Stomach (tissue), 4 donors: ENCODE data around the gene NLRP3.

ENCODE experiments used
- EP300 ChIP-seq: sonication (generic); formaldehyde crosslinking; IDR thresholded peaks from one replicate; pipeline ENCODE4 v1.6.1; 2017; ENCODE audit warnings: antibody characterized with exemption
- POLR2AphosphoS5 ChIP-seq, 3 donors: sonication (generic); formaldehyde crosslinking; IDR thresholded peaks; one replicate each; pipeline ENCODE4 v1.6.1; 2016; ENCODE audit warnings: antibody characterized with exemption in 3 of 3
- TF ChIP-seq, protein P1 (sequence below), 7 experiments: fragments of 450-650 bp in 4 of 7; fragments of 200-600 bp in 3 of 7; sonication (generic) in 3 of 7; IDR thresholded peaks; one replicate each; pipeline ENCODE4 v1.5.1; 2016 to 2019; ENCODE audit warnings: antibody characterized with exemption in 7 of 7, control low read depth in 2 of 7, mild to moderate bottlenecking in 1 of 7

- TF ChIP-seq, protein P1, sequence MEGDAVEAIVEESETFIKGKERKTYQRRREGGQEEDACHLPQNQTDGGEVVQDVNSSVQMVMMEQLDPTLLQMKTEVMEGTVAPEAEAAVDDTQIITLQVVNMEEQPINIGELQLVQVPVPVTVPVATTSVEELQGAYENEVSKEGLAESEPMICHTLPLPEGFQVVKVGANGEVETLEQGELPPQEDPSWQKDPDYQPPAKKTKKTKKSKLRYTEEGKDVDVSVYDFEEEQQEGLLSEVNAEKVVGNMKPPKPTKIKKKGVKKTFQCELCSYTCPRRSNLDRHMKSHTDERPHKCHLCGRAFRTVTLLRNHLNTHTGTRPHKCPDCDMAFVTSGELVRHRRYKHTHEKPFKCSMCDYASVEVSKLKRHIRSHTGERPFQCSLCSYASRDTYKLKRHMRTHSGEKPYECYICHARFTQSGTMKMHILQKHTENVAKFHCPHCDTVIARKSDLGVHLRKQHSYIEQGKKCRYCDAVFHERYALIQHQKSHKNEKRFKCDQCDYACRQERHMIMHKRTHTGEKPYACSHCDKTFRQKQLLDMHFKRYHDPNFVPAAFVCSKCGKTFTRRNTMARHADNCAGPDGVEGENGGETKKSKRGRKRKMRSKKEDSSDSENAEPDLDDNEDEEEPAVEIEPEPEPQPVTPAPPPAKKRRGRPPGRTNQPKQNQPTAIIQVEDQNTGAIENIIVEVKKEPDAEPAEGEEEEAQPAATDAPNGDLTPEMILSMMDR (IDR thresholded peaks at IDR 0.05), result no peak
- no peak for TF ChIP-seq EP300
- no peak for TF ChIP-seq POLR2AphosphoS5 (IDR thresholded peaks at IDR 0.05)
Observed at GRCh38 chr1:247443641-247444040, 27.7 kb downstream of the NLRP3 start.
